GM21786 (cell line): ENCODE results near the gene SYNJ2.

Experiments
- ATAC-seq: cut with Tn5 transposase; IDR thresholded peaks from one replicate; pipeline ENCODE4 v1.9.1; 2021; ENCODE audit not compliant: unreplicated experiment

SYNJ2 gene

DNA sequence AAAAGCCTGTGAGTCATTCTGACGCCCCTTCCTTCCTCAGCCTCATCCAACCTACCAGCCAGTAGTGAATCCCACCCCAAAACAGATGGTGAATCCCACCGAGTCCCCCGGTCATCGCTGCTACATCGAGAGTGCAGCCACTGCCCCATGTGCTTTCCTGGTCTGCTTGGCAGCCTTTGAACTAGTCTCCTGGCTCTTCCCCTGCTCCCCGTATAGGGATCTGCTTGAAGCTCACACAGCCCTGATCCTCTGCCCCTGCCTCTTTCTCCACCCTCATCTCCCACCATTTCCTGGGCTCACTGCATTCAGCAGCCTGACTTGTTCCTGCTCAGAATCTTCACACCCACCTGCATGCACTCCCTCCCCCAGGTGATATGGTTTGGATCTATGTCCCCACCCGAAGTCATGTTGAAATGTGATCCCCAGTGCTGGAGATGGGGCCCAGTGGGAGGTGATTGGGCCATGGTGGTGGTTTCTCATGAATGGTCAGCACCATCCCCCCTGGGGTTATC is 14.6 kb downstream of the SYNJ2 start:
- no peak for ATAC-seq

DNA sequence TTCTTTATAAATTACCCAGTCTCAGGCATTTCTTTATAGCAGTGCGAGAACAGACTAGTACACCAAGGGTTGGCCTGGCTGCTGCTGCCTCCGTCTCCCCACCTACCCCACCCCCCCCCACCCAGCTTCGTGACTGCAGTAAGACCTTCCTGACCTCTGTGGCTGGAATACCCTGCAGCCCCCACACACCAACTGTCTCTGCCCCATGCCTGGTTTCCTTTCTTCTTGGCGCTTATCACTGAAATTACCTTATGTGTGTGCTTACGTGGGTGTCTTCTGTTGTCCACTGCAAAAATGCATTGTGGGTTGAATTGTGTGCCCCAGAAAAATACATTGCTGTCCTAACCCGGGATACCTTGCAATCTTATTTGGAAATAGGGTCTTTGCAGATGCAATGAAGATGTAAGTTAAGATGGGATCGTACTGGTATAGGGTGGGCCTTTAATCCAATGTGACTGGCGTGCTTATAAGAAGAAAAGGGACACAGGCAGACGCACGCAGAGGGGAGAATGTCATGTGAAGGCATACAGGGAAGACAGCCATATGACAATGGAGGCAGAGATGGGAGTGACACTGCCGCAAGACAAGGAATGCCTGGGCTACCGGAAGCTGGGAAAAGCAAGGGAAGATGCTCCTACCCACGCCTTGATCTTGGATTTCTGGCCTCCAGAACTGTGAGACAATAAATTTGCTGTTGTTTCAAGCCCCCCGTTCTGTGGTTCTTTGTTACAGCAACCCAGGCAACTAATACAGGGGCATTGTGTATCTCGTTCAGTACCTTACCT is 15.4 kb downstream of the SYNJ2 start:
- no peak for ATAC-seq

DNA sequence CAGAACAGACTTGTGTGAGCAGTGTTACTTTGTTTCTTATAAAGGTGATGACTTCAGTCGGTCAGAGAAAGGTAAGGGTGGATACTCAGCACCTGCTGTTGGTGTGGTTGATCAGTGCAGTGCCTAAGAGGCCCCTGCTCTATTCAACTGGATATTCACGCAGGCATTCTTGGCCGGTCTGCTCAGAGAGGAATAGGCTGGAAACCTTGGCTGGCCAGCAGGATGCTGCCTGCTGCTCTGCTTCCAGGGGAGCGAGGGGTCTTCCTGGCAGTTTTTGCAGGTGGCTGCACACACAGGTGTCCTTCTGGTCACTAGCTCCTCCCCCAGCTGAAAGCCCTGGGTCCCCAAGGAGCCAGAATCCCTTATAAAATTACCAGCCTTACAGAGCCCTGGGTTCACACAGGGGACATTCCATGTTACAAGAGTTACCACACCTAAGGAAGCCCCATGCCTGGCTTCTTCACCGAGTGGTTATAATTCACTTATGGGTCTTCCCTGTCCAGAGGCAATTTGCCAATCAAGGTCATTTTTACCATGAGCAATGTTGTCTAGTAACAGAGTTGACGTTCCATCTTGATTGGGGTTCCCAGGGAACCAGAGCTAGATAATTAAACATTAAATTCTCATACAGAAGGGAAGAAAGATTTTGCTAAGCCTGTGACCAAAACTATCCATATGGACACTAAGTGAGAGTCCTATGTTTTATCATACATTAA is 16.4 kb downstream of the SYNJ2 start:
- ATAC-seq: no peak

DNA sequence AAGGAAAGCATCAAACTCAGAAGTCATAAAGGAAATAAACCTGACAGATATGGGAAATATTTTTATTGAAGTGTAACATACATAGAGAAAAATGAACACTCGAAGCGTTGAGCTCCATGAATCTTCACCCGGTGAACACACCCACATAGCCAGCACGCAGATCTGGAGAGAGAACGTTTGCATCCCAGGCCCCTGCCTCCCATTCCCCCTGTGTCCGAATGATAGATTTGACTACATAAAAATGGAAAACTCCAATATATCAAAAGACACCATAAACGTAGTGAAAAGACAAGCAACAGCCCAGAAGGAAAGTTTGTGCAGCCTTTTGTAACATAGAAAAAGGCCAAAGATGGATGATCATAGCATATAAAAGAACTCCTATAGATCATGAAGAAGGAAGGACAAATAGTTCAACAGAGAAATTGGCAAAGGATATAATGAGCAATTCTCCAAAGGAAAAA is 17.1 kb downstream of the SYNJ2 start:
- no peak for ATAC-seq

DNA sequence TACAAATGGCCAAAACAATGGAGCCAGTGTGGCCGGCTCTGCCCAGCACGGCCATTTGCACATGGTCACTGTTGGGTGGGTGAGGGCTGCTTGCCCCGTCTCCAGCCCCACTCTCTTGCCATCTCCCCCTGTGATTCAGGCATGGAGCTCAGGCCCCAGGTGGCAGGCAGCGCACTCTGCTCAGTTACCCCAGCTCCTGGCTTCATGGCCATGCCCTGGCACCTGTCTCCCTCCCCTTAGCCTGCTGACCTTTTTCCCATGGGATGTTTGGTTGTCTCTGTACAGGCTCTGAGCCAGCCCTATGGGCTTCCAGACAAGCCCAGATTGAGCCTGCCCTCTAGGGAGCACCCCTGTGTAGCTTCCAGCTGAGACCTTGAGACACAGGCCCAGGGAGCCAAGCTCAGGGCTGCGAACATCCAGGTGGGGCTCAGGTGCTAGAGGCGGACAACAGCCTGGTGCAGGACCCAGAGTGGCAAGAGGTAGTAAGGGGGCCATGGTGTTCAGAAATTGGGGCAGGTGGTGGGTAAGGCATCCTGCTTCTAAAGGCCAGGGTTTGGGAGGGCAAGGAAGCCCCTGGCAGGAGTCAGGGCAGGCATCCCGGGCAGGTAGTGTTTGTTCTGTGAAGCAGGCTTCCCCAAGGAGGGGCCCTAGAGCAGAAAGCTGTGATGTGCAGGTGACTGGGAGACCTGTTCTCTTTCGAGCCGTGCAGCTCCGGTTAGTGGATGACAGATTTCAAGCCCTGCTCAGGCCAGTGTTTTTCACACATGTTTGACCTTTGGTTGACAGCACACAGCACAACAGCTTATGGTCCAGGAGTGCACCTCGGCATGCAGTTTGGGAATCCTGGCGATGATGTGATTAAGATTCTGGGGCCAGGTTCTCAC is 17.7 kb downstream of the SYNJ2 start:
- ATAC-seq: no peak

DNA sequence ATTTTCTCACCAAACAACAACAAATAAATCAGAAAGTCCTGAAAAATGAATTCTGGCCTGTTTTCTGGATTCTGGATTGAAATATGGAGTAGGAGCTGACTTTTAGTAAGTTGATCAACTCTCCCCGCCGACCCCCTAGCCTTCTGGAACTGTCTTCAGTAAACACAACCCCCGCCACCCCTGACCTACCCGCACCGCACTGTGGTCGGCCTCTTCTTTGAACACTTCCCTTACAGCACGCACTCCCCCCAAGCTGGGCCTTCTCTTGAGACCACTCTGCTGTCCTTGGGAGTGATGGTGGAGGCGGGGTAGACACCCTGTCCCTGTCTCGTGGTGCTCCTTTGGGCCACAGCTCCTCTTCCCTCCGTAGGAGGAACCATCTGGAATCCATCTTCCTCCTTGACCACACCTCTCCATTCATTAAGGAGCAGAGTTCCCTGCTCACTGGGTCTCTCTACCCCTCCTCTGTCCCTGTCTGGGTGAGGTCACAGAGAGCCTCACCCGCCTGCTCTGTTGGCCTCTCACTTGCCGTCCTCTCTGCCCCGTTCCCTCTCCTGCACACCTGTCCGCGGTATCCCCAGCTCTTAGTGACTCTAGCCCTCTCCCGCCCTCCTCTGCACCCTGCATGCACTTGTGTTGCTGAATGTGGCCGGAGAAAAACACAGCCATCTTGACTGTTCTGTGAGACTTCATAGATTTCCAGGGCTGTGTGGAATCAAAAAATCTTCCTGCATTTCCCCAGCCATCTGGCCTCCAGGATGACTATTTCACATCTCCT is 19.1 kb downstream of the SYNJ2 start:
- no peak for ATAC-seq

DNA sequence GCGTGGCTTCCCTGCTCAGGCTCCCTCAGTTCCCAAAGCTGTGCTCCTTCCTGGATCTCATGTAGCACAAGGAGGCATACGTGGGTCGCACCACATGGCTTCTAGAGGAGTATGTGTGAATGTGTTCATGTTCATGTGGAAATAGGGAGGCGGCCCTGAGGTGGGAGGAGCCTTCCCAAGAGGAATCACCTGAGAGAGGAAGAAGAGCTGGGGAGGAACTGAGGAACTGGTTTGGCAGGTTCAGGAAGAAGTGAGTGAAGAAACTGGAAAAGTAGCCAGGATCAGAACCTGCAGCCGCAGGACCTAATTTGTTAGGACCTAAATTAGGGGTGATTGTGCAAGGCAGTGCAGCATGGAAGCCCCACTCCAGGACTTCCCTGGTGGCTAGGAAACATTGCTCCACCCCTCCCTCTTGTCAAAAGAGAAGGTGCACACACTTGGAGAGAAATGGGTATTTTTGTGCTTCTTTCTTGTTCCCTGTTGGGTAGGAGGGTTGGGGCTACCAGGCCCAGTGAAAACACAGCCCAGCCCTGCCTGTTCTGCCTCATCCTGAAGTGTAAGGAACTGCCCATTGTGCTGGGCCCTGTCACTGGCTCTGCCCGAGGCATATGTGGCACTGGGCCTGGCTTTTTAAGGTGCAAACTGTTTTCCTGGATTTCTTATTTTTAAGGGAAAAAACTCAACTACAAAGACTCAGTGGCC is 20.7 kb downstream of the SYNJ2 start:
- no peak for ATAC-seq

DNA sequence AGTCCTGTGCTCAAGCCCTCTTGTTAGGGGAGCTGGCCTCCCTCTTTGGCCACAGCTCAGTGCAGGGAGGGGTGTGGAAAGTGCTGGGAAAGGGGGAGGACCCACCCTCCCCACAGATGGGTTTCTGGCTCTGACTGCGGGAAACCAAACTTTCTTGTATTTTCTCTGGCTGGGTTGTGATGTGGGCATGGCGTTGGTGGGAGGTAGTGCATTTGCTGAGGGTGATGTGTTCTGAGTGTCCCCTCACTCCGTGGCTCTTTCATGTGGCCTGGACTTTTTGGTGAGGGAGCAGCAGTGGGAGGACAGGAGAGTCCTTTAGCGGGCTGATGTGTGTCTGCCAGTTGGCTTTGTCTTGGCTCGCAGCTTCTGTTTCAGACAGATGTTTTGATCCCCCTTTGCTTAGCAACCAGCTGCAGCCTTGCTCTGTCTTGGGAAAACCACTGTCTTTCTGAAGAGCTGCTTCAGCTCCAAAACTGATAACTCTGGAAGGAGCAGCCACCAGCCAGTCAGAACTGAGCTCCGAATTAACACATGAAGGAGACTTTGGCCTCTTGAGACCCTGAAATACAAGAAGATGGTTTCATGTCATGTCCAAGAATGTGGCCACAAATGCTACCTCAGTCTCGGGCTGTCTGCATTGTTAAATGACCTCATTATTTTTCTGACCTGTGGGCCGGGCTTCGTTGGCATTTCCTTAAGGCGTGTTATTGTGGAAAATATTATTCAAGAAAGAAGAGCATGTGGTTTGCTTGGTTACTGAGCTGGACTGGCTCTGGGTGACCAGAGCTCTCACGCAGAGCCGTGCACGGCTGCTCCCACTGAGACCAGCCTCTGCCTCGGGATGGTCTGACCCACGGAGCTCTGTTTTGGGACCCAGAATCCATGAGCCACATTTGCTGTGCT is 21.5 kb downstream of the SYNJ2 start:
- ATAC-seq: no peak

DNA sequence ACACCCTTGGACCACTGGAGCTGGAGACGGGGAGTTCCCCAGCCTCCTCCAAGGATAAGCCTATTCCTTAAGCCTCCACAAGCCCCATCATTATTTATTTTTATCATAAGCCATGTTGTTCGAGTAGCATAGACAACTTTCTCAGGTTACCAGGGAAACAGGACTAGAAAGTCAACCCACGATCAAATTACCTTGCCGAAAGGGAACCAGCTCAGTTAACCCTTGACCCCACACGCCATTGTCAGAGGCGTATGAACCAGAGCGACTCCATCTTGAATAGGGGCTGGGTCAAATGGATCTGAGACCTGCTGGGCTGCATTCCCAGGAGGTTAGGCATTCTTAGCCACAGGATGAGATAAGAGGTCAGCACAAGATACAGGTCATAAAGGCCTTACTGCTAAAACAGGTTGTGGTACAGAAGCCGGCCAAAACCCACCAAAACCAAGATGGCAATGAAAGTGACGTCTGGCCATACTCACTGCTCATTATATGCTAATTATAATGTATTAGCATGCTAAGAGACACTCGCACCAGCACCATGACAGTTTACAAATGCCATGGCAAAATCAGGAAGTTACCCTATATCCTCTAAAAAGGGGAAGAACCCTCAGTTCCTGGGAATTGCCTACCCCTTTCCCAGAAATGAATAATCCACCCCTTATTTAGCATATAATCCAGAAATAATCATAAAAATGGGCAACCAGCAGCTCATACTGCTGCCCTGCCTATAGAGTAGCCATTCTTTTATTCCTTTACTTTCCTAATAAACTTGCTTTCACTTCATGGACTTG is 22.4 kb downstream of the SYNJ2 start:
- ATAC-seq: no peak

DNA sequence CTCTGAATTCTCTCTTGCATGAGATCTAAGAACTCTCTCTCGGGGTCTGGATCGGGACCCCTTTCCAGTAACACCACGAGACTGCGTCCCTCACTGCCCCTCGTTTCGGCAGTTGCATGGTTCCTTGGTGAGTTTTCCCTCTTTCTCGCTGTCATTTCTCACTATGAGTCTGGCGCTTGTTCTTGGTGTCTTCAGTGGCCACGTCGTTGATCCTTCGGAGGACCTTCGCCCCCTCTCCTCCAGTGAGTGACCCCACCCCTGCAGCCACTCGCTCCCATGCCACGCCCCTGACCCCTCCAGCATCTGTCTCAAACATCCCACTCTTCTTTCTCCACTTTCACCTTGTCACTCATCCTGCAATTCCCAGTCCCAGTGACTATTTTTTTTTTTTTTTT is 23.0 kb downstream of the SYNJ2 start:
- ATAC-seq: no peak

DNA sequence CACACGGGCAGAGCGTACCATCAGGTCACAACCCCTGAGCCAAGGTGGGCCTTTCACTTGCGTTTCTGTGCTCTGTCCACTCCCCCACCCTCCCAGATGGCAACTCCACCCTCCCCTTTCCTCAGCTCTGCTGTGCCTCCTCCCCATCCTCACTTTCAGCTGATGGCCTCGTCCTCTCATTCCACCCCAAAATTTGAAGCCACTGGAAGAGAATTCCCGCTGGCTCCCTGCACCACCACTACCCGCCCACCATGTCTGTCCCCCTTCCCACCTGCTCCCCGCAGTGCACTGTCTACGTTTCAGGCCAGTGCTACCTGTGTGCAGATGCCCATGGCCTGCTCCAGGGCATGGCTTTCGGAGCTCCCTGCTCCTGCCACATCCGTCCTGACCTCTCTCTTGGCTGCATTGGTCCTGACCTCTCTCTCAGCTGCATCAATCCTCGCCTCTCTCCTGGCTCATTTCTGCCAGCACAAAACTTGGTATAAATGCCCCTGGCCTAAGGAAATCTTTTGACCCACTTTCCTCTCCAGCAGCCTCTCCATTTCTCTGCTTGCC is 24.0 kb downstream of the SYNJ2 start:
- ATAC-seq: no peak

DNA sequence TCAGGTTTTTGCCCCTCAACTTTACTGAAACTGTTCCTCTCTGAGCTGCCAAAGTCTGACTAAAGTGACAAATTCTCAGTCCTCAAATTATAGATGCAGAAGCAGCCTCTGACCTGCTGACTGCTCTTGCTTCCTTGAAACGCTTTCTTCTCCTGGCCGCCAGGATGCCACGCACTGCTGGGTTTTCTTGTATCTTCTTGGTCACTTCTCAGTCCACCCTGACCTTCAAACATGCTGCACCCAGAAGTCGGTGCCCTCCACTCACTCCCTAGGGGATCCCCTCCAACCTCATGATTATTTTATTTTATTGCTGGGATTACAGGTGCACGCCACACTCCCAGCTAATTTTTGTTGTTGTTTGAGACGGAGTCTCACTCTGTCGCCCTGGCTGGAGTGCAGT is 24.7 kb downstream of the SYNJ2 start:
- ATAC-seq: no peak

DNA sequence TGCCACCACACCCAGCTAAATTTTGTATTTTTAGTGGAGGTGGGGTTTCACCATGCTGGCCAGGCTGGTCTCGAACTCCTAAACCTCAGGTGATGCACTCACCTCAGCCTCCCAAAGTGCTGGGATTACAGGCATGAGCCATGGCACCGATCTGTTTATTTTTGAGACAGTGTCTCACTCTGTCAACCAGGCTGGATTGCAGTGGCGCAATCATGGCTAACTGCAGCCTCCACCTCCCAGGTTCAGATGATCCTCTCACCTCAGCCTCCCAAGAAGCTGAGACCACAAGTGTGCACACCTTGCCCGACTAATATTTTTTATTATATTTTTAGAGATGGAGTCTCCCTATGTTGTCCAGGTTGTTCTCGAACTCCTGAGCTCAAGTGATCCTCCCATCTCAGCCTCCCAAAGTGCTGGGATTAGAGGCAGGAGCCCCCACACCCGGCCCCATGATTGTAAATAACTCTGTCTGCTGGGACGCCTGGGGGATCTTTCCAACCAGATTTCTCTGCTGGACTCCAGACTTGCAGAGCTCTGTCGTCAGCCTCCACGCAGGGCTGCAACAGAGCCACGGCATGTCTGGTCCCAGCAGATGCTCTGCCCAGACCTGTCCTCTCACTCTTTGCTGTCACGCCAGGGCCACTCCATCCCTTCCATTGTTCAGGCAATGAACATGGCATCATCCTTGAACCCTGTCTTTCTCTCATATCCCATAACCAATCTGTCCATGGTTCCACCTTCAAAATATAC is 25.3 kb downstream of the SYNJ2 start:
- no peak for ATAC-seq

DNA sequence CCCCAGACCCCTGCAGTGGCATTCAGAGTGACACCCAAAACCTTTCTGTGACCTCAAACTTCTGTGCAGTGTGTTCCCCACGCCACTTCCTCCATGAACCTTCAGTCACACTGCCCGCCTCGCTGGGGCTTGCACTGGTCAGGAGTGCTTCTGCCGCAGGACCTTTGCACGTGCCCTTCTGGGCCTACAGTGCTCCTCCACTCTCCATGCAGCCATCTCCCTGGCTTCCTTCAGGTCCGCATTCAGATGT is 27.1 kb downstream of the SYNJ2 start:
- ATAC-seq: no peak

DNA sequence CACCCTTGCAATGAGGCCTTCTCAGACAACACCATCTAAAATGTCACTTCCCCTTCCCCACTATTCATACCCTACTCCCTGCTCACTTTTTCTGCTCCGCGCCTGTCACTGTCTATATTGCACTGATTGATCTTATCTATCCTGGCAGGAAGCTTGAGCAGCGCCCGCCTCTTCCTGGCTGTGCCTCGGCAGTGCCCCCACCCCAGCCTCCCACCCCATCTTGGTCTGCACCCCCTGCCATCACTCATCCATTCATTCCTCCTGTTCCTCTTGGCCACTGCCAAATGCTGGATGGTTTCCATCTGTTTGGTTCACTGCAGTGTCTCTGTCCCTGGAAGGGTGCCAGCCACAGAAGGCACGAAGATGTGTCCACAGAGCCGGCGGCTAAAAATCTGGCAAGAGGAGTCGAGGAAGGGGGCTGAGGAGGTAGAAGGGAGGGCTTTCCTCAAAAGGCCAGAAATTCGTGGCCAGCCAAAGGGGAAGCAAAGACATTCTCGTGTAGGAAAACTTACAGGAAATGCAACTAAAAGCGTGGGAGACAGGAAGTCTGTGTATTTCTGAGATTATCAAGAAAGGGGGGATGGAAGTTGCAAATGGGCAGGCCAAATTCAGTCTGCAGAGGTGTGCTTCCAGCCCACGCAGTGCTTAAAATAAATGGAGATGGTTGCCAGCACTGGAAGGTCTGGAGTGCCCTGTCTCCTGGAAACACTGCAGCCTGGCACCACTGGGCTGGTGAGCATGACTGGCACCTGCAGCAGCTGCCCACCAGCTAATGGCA is 27.6 kb downstream of the SYNJ2 start:
- no peak for ATAC-seq

DNA sequence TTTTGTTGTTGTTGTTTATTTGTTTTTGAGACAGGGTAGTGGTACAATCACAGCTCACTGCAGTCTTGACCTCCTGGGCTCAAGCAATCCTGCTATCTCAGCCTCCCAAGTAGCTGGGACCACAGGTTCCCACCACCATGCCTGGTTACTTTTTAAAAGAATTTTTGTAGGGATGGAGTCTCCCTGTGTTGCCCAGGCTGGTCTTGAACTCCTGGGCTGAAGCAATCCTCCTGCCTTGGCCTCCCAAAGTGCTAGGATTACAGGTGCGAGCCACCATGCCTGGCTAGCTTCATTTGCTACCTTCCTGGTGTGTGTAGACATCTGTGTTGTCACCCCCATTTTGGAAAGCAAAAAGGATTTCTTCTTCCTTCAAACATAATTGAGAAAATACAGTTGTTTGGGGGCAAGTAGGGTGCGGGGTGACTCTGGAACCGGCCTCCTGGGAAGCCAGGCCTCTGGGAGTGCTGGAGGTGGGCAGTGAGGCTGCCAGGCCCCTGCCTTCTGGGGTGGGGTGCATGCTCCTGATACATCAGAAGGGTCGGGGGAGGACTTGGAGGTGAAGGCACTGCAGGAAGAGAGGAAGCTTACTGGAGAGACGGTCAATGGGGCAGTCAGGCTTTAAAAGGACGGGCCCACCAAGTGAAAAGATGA is 28.4 kb downstream of the SYNJ2 start:
- ATAC-seq: no peak
